ENCODE results near the gene ANKRD12. TPM values are rescaled to one million over a fixed set of nuclear protein-coding genes. Genes with fewer than 3 reads are reported as not detected.
A peak's percentile ranks its signal among the peaks of the same experiment; 100 is the strongest.

Gene ANKRD12
- total RNA-seq, 1 experiment from 2014 or later, result 30.7 TPM

- no peak for TF ChIP-seq CTCF (IDR thresholded peaks at IDR 0.05)
- no peaks in the 10 kb centered on the region for H3K36me3 ChIP-seq (ENCODE audit: control insufficient read depth, insufficient read depth, low read length)
- CTCF ChIA-PET, result no interaction called here
- peaks cover 6% of the 10 kb centered on the region for H3K4me1 ChIP-seq (ENCODE audit: control insufficient read depth, insufficient read depth, low read length)
- no peaks in the 10 kb centered on the region for H3K9me3 ChIP-seq (ENCODE audit: control insufficient read depth, insufficient read depth, low read depth, low read length)
- intact Hi-C loops (cut with micrococcal nuclease; ENCODE audit: unreplicated experiment), result no loop called here
- POLR2A ChIA-PET, result interaction anchor here (0.5 kb wide), 1 partner anchor 32 kb away, joined by 3 read pairs; no protein-coding TSS in a partner anchor
- in situ Hi-C loops (cut with HindIII; ENCODE audit: low pct_unique_long_range_greater_than_20kb, low sequenced_read_pairs), result no loop called here
- peak; percentile 38; the same call in 1 of the 2 replicates for ATAC-seq
- no peaks in the 10 kb centered on the region for H3K27me3 ChIP-seq (ENCODE audit: control insufficient read depth, insufficient read depth, low read length)
- no TSS peak for BruUV-seq (replicated peaks)
- no peak overlapping the region for H3K4me3 ChIP-seq (ENCODE audit: low read depth in 2 of 2, low read length in 2 of 2)
- DNase-seq (ENCODE audit: low read depth, low spot score), result no peak
- no peak overlapping the region; the same call in 1 of the 2 replicates for H3K27ac ChIP-seq (ENCODE audit: low read length)
Measured at GRCh38 chr18:9095297-9096006, 41.1 kb upstream of the ANKRD12 start.

GRCh38 chr18:9096007-9096371 lies 40.6 kb upstream of the ANKRD12 start:
- intact Hi-C loops (cut with micrococcal nuclease; ENCODE audit: unreplicated experiment), result no loop called here
- H3K9me3 ChIP-seq (ENCODE audit: control insufficient read depth, insufficient read depth, low read depth, low read length), result no peaks in the 10 kb centered on the region
- ATAC-seq, result no peak
- no peak for TF ChIP-seq TCF7L2 (IDR thresholded peaks at IDR 0.05; ENCODE audit: low read depth, low read length)
- peaks cover 11% of the 10 kb centered on the region for H3K4me1 ChIP-seq (ENCODE audit: control insufficient read depth, insufficient read depth, low read length)
- H3K27ac ChIP-seq (ENCODE audit: low read length), result no peak overlapping the region
- in situ Hi-C loops (cut with HindIII; ENCODE audit: low pct_unique_long_range_greater_than_20kb, low sequenced_read_pairs), result no loop called here
- no TSS peak for BruUV-seq (replicated peaks)
- ChIA-PET CTCF (no interaction called here), POLR2A (no interaction called here)
- H3K27me3 ChIP-seq (ENCODE audit: control insufficient read depth, insufficient read depth, low read length), result no peaks in the 10 kb centered on the region
- H3K36me3 ChIP-seq (ENCODE audit: control insufficient read depth, insufficient read depth, low read length), result no peaks in the 10 kb centered on the region
- H3K4me3 ChIP-seq (ENCODE audit: low read depth in 2 of 2, low read length in 2 of 2), result no peak overlapping the region
- no peak for DNase-seq (ENCODE audit: low read depth, low spot score)

- H3K4me1 ChIP-seq (ENCODE audit: control insufficient read depth, insufficient read depth, low read length), result peaks cover 14% of the 10 kb centered on the region
- in situ Hi-C loops (cut with HindIII; ENCODE audit: low pct_unique_long_range_greater_than_20kb, low sequenced_read_pairs) (no loop called here), intact Hi-C loops (cut with micrococcal nuclease; ENCODE audit: unreplicated experiment) (no loop called here)
- no peak for DNase-seq (ENCODE audit: low read depth, low spot score)
- no TSS peak for BruUV-seq (replicated peaks)
- no peak overlapping the region for H3K27ac ChIP-seq (ENCODE audit: low read length)
- H3K4me3 ChIP-seq (ENCODE audit: low read depth in 2 of 2, low read length in 2 of 2), result no peak overlapping the region
- TF ChIP-seq POLR2AphosphoS5 (IDR thresholded peaks at IDR 0.05; ENCODE audit: low read depth, low read length) (no peak), TCF7L2 (IDR thresholded peaks at IDR 0.05; ENCODE audit: low read depth, low read length) (no peak), SIN3A (IDR thresholded peaks at IDR 0.05; ENCODE audit: borderline replicate concordance, insufficient read depth, low read depth, low read length) (no peak), REST (IDR thresholded peaks at IDR 0.05; ENCODE audit: insufficient read depth in 1 of 2, low read depth in 2 of 2, low read length in 1 of 2) (no peak), CTCF (IDR thresholded peaks at IDR 0.05) (no peak)
- ChIA-PET CTCF (no interaction called here), POLR2A (no interaction called here)
- no peak for ATAC-seq
- H3K9me3 ChIP-seq (ENCODE audit: control insufficient read depth, insufficient read depth, low read depth, low read length), result no peaks in the 10 kb centered on the region
- H3K27me3 ChIP-seq (ENCODE audit: control insufficient read depth, insufficient read depth, low read length), result no peaks in the 10 kb centered on the region
- no peaks in the 10 kb centered on the region for H3K36me3 ChIP-seq (ENCODE audit: control insufficient read depth, insufficient read depth, low read length)
Measured at GRCh38 chr18:9096685-9097084, 39.9 kb upstream of the ANKRD12 start.
